GM12865 (cell line): ENCODE results near the gene TRAPPC3.
A peak's percentile ranks its signal among the peaks of the same experiment; 100 is the strongest.

Experiments used
- DNase-seq: peaks from one replicate; pipeline ENCODE4 v3.0.0; 2010; ENCODE audit warnings: low read depth
- H3K4me3 ChIP-seq: 2 replicates; pipeline ENCODE4 v1.5.1; 2011; ENCODE audit warnings: mild to moderate bottlenecking, low read depth, low read length, control low read depth
- TF ChIP-seq, protein P1 (sequence below): IDR thresholded peaks from 2 replicates; pipeline ENCODE4 v1.5.1; 2011; ENCODE audit warnings: low read length, control low read depth, low read depth, inconsistent platforms; ENCODE audit not compliant: insufficient read depth; ENCODE audit errors: missing control alignments

Gene TRAPPC3

DNA sequence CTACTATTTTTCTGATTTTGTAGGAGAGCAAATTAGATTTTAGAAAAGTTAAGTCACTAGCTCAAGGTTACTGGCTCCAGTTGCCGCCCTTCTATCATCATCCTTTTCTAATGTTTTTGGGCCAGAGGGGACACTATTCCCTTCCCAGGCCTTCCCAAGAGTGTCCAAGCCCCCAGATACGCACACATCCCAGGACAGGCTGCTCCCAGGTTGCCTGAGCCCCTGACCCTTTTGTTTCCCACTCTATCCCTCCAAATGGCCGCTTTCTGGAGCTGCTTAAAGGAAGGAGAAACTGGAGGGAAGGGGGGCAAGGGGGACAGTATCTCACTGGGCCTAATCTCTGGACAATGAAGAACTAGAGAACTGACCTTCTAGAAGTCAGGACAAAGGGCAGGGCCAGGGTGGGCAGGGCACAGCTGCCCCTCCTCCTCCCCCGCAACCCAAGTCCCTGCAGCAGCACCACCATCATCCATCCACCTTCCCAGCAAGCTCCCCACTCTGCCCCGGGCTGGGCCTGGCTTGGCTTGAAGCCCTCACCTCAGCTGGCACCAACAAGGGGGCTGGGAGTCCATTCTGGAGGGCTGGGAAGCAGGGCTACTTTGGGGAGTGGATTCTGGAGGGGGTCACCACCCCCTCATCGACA is 5.6 kb upstream of the TRAPPC3 start:
- peak overlapping the region; percentile 89 for H3K4me3 ChIP-seq
- no peak for DNase-seq
- TF ChIP-seq, protein P1, sequence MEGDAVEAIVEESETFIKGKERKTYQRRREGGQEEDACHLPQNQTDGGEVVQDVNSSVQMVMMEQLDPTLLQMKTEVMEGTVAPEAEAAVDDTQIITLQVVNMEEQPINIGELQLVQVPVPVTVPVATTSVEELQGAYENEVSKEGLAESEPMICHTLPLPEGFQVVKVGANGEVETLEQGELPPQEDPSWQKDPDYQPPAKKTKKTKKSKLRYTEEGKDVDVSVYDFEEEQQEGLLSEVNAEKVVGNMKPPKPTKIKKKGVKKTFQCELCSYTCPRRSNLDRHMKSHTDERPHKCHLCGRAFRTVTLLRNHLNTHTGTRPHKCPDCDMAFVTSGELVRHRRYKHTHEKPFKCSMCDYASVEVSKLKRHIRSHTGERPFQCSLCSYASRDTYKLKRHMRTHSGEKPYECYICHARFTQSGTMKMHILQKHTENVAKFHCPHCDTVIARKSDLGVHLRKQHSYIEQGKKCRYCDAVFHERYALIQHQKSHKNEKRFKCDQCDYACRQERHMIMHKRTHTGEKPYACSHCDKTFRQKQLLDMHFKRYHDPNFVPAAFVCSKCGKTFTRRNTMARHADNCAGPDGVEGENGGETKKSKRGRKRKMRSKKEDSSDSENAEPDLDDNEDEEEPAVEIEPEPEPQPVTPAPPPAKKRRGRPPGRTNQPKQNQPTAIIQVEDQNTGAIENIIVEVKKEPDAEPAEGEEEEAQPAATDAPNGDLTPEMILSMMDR = no peak

DNA sequence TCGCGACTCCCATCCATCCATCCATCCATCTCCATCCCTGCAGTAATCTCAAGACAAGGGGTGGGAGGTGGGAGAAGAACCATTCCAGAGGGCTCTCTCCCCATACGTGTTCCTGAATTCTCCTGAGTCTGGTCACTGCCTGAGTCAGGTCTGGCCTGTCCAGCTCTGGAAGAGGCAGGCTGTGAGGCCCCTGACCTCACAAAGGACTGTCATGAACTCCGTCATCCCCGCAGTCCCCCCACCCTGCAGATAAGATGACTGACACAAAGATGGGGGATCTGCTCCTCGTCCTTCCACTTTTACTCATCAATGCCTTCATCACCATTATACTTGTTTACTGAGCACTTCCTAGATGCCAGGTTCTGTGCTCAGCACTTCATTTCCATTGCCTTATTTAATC is 5.0 kb upstream of the TRAPPC3 start:
- TF ChIP-seq, protein P1 = no peak
- no peak overlapping the region for H3K4me3 ChIP-seq
- no peak for DNase-seq

DNA sequence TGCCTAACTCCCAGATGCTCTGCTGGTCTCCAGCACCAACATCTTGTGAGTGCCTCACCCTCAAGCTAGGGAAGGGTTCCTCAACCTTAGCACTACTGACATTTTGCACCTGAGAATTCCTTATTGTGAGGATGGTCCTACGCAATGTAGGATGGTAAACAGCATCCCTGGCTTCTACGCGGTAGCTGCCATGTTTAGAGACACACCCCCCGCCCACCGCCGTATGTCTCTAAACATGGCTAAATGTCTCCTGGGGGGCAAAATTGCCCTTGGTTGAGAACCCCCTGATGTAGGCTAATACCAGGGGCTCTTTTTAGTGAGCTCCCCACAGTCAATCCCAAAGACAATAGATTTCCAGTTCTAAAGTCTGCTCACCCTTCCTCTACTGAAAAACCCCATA is 4.2 kb upstream of the TRAPPC3 start:
- no peak for DNase-seq
- TF ChIP-seq, protein P1 = no peak
- H3K4me3 ChIP-seq = no peak overlapping the region

DNA sequence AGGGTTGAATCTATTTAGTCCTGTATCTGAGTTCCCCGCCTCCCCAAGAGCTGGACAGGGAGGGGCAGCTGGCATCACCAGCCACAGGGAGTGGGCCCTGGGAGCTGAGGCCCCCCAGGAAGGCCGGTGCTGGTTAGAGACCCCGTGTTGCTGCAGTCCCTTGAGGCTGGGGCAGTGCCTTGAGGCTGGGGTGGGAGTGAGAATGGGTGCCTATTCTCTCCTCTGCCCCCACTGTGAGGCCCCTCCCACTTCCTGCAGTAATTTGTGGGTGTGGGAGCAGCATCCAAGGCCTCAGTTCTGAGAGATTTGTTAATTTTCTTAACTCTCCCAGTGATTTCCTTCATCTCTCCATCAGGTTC is 2.5 kb upstream of the TRAPPC3 start:
- peak; percentile 49 for DNase-seq
- H3K4me3 ChIP-seq = no peak overlapping the region
- TF ChIP-seq, protein P1 = no peak

DNA sequence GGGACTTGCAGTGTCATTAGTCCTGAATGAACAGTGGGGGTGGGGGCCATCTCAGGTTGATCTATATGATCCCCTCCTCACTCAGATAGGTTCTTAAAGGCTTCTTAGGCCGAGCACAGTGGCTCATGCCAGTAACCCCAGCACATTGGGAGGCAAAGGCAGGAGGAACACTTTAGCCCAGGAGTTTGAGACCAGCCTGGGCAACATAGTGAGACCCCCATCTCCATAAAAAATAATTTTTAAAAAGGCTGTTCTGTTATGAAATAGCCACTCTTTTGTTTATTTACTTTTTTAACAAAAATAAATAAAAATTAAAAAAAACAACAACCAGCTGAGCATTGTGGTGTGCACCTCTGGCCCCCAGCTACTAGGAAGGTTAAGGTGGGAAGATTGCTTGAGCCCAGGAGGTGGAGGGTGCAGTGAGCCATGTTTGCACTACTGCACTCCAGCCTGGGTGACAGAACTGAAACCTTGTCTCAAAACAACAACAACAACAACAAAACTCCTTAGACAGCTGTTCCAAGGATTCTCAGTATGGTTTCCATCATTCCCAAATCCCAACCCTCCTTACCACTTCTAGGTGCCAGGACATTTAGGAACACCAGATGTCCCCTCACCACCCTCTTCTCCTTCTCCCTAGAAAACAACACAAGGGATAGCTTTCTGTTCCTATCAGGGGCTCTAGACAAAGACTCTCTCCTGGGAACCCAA is 2.0 kb upstream of the TRAPPC3 start:
- DNase-seq = no peak
- TF ChIP-seq, protein P1 = no peak
- peak overlapping the region; percentile 2; the same call in 1 of the 2 replicates for H3K4me3 ChIP-seq

DNA sequence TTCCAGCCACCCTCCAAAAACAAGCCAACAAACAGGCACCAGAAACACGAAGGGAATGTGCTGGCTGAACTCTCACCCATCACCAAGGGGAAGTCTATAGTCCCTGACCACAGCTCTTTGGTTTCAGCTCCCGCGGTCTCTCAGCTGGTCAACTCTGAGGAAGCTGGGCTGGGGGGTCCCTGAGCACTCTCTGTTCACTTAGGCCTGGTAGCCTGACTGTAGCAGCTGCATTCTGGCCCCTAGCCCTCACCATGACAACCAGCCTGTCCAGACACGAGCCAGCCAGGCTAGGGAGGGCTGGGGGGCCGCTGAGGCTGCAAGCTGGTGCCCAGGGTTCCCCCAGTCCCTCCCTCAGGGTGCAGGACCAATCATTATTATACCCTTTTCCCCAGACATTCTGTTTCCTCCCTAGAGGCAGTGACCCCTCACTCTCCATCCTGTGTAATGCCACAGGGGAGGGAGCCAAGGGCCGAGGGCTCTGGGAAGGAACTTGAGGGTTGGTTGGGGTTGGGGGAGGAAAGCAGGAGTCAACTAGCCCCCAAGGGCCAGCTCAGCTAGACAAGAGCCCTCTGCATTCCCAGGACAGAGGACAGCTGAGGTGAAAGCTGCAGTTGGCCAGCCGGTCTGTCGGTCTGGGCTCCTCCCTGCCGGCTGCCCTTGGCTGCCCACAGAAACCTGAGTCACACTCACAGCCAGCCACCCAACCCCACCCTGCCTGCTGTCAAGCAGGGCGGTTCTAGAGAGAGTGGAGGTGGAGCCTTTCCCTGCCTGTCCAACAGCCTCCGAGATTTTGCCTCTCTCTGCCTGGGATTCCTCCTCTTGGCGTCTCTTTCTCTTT is 1.2 kb upstream of the TRAPPC3 start:
- peak overlapping the region; percentile 27 for H3K4me3 ChIP-seq
- DNase-seq = peak; percentile 92
- TF ChIP-seq, protein P1 = no peak

DNA sequence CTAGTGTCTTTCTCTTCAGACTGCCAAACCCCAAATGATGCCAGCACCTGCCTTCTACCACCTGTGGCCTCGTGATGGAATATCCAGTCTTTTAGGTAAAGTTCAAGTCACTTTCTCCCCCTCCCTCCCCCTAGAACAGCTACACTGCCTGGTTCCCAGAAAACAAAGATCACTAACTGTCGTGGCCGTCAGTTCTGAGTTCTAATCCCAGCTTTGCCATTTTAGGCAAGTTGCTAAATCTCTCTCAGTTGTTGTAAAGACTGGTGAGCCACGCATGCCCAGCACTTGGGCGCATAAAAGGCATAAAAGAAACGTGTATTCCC is 648 bp upstream of the TRAPPC3 start:
- peak overlapping the region; percentile 27 for H3K4me3 ChIP-seq
- TF ChIP-seq, protein P1 = no peak
- DNase-seq = no peak
